ENCODE results near the gene SERPINA12.

The SERPINA12 gene

GRCh38 chr14:94464290-94464689, 45.0 kb downstream of the SERPINA12 start:
- DNase-seq (ENCODE audit: low spot score), result no peak

DNA sequence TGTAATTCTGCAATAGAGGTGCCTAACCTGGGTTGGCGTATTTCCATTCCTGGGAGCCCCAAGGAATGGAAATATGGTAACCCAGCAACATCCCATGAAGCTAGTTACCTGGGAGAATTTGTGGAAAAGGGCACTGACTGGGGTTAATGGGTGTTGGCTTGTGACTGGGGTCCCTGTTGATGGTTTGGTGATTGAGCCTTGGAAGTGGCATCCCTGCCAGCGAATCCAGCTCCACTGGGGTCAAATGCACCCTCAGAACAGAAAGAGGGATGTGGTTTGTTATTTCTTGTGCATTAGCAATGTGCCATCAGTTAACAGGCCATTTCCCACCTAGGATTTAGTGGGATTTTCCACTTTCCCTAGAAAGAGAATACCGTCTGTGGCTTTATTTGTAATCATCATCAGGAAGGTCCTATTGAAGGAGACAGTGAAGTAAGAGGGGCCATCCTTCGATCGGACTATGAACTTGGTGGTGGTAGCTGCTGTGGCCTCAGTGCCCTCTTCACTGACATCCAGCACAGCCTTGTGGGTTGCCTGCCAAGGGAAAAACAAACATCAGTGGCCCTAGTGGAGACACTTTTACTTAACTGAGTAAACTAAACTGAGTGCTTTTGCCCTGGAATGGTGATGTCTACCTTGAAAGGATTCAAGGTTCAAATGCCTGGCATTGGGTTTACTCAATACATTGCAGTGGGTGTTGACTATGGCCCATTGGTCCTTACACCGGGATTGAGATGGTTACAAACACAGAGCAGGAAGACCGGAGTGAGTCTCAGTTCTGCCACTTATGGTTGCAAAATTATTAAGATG, 46.3 kb downstream of the SERPINA12 start:
- DNase-seq (ENCODE audit: low spot score), result no peak

DNA sequence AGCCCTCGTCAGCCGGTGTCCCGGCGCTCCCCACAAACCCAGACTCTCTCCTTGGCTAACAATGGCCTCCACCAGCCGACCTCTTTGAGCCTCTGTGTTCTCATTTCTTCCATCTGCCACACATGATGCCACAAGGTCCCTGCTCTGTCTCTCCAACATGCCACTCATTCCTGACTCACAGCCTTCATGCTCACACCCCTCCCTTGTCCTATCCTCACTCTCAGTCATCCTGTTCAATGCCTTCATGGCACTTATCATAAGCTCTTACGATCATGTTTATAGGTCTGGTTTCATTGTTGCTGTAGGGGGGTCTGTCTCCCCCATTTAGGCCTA, 47.1 kb downstream of the SERPINA12 start:
- no peak for DNase-seq (ENCODE audit: low spot score)

- DNase-seq (ENCODE audit: low spot score), result no peak
Measured at GRCh38 chr14:94461526-94462218, 47.6 kb downstream of the SERPINA12 start.

DNA sequence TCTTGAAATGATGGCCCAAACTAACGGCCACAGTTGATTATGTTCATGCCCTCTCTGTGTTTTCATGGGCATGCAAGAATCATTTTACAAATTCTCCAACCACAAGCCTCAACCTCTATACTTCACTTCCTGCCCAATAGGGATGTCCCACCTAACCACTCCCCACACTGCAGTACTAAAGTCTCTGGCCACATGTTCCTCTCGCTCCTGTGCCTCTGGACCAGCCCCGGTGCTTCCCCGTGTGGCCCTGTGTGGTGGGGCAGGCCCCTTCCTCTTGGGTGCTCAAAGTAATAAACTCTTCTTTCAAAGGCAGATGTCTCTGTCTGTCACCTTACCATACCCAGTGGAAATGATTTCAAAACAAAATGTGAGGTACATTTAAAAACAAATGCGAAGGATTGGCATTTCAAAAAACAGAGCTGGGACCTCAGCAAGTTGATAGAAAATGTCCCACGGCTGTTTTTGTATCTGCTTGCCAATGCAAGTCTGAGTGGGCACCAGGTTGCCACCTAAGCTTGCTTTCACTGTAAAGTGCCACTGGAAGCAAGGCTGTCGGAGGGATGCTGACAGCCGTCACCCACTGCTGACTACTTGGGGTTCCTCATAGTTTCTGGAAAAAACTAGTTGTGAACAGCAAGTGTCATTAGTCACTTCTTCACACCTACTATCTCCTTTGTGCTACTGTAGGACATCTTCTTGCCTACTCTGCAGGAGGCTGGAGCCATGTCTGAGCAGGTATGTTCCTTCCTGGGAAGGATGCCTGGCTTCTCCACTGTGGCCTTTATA, 48.4 kb downstream of the SERPINA12 start:
- no peak for DNase-seq (ENCODE audit: low spot score)

- DNase-seq (ENCODE audit: low spot score), result no peak
Measured at GRCh38 chr14:94458558-94459205, 50.6 kb downstream of the SERPINA12 start.

DNA sequence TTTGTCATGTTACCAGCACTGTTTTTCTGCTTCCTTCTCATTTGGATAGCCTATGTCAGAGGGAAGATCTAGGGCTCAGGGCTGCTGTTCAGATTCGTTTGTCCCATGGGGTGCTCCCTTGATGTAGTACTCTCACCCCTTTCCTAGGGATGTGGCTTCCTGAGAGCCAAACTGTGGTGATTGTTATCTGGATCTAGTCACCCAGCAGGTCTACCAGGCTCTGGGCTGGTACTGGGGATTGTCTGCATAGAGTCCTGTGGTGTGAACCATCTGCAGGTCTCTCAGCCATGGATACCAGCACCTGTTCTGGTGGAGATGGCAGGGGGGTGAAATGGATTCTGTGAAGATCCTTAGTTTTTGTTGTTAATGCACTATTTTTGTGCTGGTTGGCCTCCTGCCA, 51.2 kb downstream of the SERPINA12 start:
- DNase-seq (ENCODE audit: low spot score), result no peak

DNA sequence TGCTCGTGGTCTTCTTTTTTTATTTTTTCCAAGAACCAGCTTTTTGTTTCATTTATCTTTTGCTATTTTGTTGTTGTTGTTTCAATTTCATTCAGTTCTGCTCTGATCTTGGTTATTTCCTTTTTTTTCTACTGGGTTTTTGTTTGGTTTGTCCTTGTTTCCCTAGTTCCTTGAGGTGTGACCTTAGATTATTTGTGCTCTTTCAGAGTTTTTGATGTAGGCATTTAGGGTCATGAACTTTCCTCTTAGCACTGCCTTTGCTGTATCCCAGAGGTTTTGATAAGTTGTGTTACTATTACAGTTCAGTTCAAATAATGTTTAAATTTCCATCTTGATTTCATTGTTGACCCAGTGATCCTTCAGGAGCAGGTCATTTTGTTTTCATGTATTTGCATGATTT, 53.3 kb downstream of the SERPINA12 start:
- DNase-seq (ENCODE audit: low spot score), result no peak

- DNase-seq (ENCODE audit: low spot score), result no peak
Measured at GRCh38 chr14:94451826-94452225, 57.4 kb downstream of the SERPINA12 start.

DNA sequence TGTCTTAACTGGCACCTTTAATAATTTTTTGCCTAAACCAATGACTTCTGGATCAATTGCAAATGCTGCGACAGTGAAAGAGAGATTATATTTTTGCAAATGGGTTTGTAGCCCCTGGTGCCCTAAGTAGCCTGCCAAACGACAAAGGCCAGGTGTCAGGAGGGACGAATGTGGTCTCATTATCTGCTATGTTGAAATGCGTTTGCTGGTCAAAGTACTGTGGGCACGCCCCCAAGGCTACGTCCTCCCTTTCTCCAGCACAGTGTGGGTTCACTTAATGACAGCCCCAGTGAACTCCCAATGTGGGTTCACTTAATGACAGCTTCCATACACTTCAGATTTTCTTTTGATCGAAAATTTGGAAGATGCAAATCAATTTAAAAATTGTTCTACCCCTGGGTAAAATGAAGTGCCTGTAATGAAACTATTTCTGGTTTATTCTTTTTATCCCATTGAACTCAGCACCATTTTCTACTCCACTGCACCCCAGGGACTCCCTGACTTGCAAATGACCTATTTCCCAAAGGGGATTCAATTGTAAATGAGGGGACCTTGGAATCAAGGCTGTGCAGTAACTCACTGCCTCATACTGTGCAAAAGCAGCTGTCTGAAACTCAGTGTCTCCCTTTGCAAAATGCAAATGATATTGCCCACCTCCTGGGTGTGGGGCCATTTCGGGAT, 58.0 kb downstream of the SERPINA12 start:
- DNase-seq (ENCODE audit: low spot score), result no peak

DNA sequence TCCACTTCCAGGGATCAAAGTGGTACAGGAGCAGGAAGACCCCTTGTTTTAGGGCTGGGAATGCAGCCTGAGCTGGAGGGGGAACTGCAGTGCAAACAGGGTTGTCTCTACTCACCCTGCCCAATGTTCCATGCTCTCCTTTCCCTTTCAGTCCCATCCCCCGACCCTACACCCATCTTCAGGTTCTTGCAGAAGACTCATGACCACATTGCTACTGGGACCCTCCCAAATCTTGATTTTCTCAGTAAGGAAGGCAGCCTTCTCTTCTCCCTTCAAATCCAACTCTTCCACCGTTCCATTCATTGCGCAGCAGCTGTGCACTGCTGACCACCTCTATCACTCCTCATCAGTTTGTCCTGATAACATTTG, 58.6 kb downstream of the SERPINA12 start:
- DNase-seq (ENCODE audit: low spot score), result no peak

DNA sequence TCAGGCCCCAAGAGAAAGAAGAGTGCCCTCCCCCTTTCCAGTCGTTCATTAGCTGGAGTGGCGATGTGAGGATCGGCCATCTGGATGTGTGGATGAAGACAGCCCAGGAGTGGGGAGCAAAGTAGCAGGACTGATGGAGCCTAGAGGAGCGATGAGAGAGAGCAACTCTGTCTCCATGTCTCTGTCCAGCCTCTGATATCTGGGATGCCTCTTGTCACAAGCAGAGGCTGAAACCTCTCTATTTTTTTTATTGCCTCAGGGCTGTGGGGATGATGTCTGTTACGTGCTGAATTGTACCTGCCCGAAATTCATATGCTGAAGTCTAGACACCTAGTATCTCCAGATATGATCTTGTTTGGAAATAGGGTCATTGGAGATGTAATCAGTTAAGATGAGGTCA, 59.3 kb downstream of the SERPINA12 start:
- DNase-seq (ENCODE audit: low spot score), result no peak

- no peak for DNase-seq (ENCODE audit: low spot score)
Measured at GRCh38 chr14:94448071-94448808, 61.0 kb downstream of the SERPINA12 start.

- DNase-seq (ENCODE audit: low spot score), result no peak
Measured at GRCh38 chr14:94447206-94447605, 62.1 kb downstream of the SERPINA12 start.

- no peak for DNase-seq (ENCODE audit: low spot score)
Measured at GRCh38 chr14:94446126-94446525, 63.1 kb downstream of the SERPINA12 start.

DNA sequence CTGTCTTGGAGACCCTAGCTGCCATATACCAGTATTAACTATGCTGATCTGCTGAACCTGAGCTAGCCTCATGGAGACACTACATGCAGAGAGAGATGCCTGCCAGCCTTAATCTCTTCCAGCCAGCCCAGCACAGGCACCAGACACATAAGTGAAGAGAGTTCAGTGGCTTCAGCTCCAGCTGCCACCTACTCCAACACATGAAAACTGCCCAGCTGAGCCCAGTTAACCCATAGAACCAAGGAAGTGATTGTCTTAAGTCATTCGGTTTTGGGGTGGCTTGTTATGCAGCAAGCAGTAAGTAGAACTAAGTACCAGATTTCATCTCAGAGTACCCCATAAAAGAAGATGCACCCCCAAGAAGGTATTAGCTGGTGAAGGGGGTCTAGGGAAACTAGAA, 64.3 kb downstream of the SERPINA12 start:
- DNase-seq (ENCODE audit: low spot score), result no peak

DNA sequence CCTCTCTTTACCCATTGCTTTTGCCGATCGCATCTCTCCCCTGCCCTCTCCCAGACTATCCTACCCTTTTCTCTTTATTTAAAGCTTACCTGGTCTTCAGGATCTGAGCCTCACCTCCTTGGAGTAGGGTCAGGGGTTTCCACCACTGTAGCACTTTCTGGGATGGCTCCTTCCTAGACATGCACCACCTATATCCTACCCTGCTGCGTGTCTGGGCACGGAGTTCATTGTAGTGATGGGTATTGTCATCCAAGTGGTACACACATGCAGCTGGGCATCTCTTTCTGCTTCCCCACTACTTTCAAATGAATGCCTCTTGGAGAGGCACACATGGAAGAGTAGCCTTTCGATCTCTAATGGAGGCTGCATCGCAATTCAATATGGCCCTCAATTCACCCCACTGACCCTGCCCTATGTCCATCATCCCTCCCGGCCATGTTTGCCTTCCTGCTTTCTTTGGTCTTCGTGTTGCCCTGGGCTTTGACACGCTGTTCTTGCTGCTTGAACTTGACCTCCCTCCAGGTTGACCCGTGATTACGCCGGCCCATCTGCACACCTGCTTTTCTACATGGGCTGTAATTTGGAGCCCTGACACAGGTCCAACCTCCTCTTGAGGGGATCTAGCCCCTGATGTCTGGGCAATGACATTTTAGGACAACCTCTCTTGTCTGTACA, 67.6 kb downstream of the SERPINA12 start:
- no peak for DNase-seq (ENCODE audit: low spot score)

DNA sequence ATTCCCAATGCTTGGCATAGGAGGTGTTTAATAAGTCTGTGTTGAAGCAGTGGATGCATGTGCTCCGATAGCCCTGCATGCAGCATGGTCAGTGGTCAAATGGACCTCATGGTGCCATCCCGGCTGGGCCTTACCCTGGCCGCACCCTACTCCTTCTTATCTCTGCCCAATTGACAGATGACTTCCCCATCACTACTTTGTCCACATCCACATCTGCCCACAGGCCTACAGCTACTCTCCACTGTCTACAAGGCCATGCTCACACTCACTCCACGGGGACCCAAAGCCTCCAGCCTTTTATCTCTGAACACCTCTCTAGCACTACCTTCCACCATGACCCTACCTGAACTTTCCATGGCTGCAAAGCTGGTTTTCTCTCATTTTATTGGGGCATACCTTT, 68.1 kb downstream of the SERPINA12 start:
- no peak for DNase-seq (ENCODE audit: low spot score)

GRCh38 chr14:94439453-94440057, 69.7 kb downstream of the SERPINA12 start:
- no peak for DNase-seq (ENCODE audit: low spot score)
